ENCODE data around the gene MAN1A2. TPM values are rescaled to one million over a fixed set of nuclear protein-coding genes. Genes with fewer than 3 reads are reported as not detected.

Gene MAN1A2
- total RNA-seq, 1 experiment from 2014 or later, result 28.7 TPM

DNA sequence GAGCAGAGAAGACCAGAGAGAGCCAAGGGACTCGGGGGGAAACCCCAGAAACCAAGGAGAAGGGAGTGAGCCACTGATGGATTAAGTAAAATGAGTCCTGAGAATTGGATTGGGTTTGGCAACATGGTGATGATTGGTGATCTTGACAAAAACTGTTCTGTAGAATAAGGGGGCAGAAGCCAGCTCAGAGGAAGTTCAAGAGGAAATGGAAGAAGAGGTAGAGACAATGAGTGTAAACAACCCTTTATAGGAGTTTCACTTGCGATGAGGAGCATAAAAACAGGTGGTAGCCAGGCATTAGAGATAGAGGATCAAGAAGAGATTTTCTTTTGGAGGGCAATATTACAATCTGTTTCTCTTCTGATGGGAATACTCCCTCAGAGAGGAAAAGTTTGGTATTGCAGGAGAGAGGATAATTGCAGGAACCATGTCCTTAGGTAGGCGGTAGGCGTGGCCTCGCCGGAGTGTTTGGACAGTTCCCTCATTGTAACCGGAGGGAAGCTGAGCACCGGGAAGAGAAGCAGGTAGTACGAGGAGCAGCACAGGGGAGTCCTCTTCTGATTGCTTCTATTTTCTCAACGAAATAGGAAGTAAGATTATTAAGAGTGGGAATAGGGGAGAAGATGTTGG, 170.2 kb downstream of the MAN1A2 start:
- Histone ChIP-seq H3K36me3 (ENCODE audit: control insufficient read depth, insufficient read depth, low read length) (no peaks in the 10 kb centered on the region), H3K4me1 (ENCODE audit: control insufficient read depth, insufficient read depth, low read length) (no peaks in the 10 kb centered on the region), H3K9me3 (ENCODE audit: control insufficient read depth, insufficient read depth, low read depth, low read length) (no peaks in the 10 kb centered on the region), H3K27ac (ENCODE audit: low read length) (no peak overlapping the region), H3K27me3 (ENCODE audit: control insufficient read depth, insufficient read depth, low read length) (no peaks in the 10 kb centered on the region), H3K4me3 (ENCODE audit: low read depth in 2 of 2, low read length in 2 of 2) (no peak overlapping the region)
- intact Hi-C loops (cut with micrococcal nuclease; ENCODE audit: unreplicated experiment), result loop anchor here (5.0 to 10.0 kb wide), 2 partner anchors 137 to 215 kb away; no protein-coding TSS in a partner anchor
- ATAC-seq (no peak), DNase-seq (ENCODE audit: low read depth, low spot score) (no peak)
- TF ChIP-seq SIN3A (IDR thresholded peaks at IDR 0.05; ENCODE audit: borderline replicate concordance, insufficient read depth, low read depth, low read length) (no peak), POLR2AphosphoS5 (IDR thresholded peaks at IDR 0.05; ENCODE audit: low read depth, low read length) (no peak), TCF7L2 (IDR thresholded peaks at IDR 0.05; ENCODE audit: low read depth, low read length) (no peak)
- TF ChIP-seq, protein P1, sequence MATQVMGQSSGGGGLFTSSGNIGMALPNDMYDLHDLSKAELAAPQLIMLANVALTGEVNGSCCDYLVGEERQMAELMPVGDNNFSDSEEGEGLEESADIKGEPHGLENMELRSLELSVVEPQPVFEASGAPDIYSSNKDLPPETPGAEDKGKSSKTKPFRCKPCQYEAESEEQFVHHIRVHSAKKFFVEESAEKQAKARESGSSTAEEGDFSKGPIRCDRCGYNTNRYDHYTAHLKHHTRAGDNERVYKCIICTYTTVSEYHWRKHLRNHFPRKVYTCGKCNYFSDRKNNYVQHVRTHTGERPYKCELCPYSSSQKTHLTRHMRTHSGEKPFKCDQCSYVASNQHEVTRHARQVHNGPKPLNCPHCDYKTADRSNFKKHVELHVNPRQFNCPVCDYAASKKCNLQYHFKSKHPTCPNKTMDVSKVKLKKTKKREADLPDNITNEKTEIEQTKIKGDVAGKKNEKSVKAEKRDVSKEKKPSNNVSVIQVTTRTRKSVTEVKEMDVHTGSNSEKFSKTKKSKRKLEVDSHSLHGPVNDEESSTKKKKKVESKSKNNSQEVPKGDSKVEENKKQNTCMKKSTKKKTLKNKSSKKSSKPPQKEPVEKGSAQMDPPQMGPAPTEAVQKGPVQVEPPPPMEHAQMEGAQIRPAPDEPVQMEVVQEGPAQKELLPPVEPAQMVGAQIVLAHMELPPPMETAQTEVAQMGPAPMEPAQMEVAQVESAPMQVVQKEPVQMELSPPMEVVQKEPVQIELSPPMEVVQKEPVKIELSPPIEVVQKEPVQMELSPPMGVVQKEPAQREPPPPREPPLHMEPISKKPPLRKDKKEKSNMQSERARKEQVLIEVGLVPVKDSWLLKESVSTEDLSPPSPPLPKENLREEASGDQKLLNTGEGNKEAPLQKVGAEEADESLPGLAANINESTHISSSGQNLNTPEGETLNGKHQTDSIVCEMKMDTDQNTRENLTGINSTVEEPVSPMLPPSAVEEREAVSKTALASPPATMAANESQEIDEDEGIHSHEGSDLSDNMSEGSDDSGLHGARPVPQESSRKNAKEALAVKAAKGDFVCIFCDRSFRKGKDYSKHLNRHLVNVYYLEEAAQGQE (IDR thresholded peaks at IDR 0.05; ENCODE audit: insufficient read depth in 1 of 2, low read depth in 2 of 2, low read length in 1 of 2), result no peak
- TF ChIP-seq, protein P2, sequence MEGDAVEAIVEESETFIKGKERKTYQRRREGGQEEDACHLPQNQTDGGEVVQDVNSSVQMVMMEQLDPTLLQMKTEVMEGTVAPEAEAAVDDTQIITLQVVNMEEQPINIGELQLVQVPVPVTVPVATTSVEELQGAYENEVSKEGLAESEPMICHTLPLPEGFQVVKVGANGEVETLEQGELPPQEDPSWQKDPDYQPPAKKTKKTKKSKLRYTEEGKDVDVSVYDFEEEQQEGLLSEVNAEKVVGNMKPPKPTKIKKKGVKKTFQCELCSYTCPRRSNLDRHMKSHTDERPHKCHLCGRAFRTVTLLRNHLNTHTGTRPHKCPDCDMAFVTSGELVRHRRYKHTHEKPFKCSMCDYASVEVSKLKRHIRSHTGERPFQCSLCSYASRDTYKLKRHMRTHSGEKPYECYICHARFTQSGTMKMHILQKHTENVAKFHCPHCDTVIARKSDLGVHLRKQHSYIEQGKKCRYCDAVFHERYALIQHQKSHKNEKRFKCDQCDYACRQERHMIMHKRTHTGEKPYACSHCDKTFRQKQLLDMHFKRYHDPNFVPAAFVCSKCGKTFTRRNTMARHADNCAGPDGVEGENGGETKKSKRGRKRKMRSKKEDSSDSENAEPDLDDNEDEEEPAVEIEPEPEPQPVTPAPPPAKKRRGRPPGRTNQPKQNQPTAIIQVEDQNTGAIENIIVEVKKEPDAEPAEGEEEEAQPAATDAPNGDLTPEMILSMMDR (IDR thresholded peaks at IDR 0.05), result no peak
- in situ Hi-C loops (cut with HindIII; ENCODE audit: low pct_unique_long_range_greater_than_20kb, low sequenced_read_pairs), result no loop called here
- POLR2A ChIA-PET, result no interaction called here
- CTCF ChIA-PET, result no interaction called here
- no TSS peak for BruUV-seq (replicated peaks)

DNA sequence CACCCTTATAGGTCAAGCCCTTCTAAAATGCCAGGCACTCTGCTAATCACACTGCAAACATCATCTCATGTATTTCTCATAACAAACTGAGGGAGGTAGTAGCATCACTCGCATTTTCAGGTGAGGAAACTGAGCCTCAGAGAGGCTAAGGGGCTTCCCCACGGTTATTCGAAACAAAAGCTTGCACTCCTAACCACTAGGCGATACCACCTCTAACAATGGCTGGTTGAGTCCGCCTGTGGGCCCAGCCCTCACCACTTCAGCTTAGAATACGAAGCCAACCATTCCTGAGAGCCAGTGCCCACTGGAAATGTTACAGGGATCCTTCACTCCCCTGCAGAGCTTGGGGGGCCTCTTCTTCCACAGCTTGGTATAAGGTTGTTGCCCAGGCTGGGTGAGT, 173.3 kb downstream of the MAN1A2 start:
- H3K27me3 ChIP-seq (ENCODE audit: control insufficient read depth, insufficient read depth, low read length), result no peaks in the 10 kb centered on the region
- in situ Hi-C loops (cut with HindIII; ENCODE audit: low pct_unique_long_range_greater_than_20kb, low sequenced_read_pairs), result no loop called here
- DNase-seq (ENCODE audit: low read depth, low spot score), result no peak
- intact Hi-C loops (cut with micrococcal nuclease; ENCODE audit: unreplicated experiment), result no loop called here
- no peak overlapping the region for H3K4me3 ChIP-seq (ENCODE audit: low read depth in 2 of 2, low read length in 2 of 2)
- no TSS peak for BruUV-seq (replicated peaks)
- no peak for TF ChIP-seq POLR2AphosphoS5 (IDR thresholded peaks at IDR 0.05; ENCODE audit: low read depth, low read length)
- TF ChIP-seq, protein P2 (IDR thresholded peaks at IDR 0.05), result no peak
- TF ChIP-seq TCF7L2 (IDR thresholded peaks at IDR 0.05; ENCODE audit: low read depth, low read length), result no peak
- TF ChIP-seq, protein P1 (IDR thresholded peaks at IDR 0.05; ENCODE audit: insufficient read depth in 1 of 2, low read depth in 2 of 2, low read length in 1 of 2), result no peak
- no peak for TF ChIP-seq SIN3A (IDR thresholded peaks at IDR 0.05; ENCODE audit: borderline replicate concordance, insufficient read depth, low read depth, low read length)
- no peak overlapping the region for H3K27ac ChIP-seq (ENCODE audit: low read length)
- H3K4me1 ChIP-seq (ENCODE audit: control insufficient read depth, insufficient read depth, low read length), result no peaks in the 10 kb centered on the region
- H3K9me3 ChIP-seq (ENCODE audit: control insufficient read depth, insufficient read depth, low read depth, low read length), result no peaks in the 10 kb centered on the region
- POLR2A ChIA-PET, result no interaction called here
- no peaks in the 10 kb centered on the region for H3K36me3 ChIP-seq (ENCODE audit: control insufficient read depth, insufficient read depth, low read length)
- no peak for ATAC-seq
- CTCF ChIA-PET, result no interaction called here

All from Panc1 (cell line).